ENCODE results near the gene CKS1B.

Gene CKS1B

GRCh38 chr1:154945962-154946850 lies 28.3 kb upstream of the CKS1B start:
- DNase-seq (ENCODE audit: low read depth, low spot score), result no peak

DNA sequence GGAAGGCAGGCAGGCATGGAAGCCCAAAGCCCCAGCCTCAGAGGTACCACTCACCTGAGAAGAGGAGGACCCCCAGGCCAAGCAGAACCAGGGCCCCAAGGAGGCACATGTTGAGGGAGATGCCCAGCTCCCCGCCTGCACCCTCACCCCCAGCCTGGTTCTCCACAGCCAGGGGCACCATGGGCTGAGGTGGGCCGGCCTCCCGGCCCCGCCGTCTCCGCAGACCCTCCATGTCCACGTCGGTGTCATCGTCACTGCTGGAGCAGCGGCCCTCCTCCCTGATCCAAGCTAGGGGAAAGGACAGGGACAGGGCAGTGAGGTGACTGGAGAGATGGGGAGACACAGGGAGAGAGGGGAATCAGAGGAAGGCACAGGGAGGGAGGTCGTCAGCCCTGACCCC lies 26.4 kb upstream of the CKS1B start:
- no peak for DNase-seq (ENCODE audit: low read depth, low spot score)

DNA sequence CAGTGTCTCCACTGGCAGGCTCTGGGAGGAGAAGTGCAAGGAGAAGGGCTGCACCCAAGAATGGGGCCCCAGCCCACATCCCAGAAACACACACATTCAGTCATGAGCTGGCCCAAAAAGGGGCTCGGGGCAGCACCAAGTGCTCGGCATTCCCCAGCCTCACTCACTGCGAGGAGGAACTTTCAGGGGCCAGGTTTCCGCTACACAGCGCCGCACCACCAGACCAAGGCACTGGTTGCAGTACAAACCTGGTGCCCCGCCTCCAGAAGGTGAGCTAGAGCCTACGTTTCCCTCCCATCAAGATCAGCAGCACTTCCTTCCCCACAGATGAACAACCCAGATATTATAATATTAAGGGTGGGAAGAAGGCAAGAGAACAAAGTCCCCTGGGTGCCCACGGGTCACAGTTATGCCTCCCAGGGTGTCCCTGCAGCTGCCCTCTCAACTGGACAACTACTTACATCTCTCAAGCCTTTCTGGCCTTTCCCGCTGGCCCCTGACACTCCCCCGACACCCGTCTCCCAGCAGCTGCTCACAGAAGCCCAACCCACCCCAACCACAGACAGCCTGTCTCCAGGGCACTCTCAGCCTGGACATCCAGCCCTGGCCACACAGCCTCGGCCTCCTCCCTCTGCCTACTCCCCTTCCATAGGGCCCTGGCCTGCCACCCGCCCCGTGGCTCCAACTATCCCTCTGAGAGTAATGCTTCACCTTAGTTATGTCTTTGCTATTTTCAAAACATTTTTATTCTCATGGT lies 22.4 kb upstream of the CKS1B start:
- DNase-seq (ENCODE audit: low read depth, low spot score), result no peak

GRCh38 chr1:154952664-154953063 lies 21.8 kb upstream of the CKS1B start:
- no peak for DNase-seq (ENCODE audit: low read depth, low spot score)

- no peak for DNase-seq (ENCODE audit: low read depth, low spot score)
These were observed 20.9 kb upstream of the CKS1B start for GRCh38 chr1:154953611-154954038.

DNA sequence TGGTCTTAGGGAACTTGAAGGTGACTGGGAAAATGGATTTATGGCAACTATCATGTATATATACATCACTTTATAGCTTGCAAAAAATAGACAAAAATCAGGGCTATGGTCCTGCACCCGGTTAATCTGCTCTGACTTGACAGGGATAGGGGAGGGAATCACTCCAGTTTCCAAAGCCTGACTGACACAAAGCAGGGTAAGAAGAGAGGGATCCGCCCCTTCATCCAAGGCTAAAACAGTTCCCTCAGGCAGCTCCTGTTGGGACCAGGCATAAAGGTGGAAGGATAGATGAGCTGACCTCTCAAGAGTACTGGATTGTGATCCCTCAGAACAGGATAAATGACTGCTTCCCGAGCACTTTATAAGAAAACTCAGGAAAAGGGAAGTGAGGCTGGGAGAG lies 19.9 kb upstream of the CKS1B start:
- DNase-seq (ENCODE audit: low read depth, low spot score), result no peak

DNA sequence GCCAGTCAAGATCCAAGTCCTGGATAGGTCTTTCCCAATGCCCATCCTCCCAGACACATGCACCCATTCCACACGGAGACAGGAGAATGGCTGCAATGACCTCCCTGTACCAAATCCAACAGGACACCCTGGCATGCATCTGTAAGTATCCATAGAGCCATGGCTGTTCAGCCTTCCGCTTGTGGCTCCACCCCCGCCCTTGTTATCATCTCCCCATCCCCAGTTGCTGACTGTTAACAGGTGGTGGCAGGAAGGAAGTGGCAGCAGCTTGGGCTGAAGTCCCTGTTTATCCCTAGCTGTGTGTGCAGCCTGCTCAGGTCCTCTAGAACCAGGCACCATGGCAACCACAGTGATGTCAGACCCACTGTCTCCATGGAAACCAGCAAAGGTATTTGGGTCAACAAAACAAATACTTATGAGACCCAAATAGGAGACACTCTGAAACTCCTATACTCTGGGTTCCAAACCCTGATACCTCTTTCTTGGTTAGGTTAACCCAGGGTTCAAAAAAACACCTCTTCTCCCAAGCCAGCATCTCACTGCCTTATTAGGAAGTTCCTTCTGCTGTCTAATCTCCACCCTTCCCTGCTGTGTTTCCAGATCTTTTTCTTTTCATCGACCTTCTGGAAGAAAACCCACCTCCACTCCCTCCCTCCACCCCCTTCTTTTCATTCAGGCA lies 19.3 kb upstream of the CKS1B start:
- DNase-seq (ENCODE audit: low read depth, low spot score), result no peak

DNA sequence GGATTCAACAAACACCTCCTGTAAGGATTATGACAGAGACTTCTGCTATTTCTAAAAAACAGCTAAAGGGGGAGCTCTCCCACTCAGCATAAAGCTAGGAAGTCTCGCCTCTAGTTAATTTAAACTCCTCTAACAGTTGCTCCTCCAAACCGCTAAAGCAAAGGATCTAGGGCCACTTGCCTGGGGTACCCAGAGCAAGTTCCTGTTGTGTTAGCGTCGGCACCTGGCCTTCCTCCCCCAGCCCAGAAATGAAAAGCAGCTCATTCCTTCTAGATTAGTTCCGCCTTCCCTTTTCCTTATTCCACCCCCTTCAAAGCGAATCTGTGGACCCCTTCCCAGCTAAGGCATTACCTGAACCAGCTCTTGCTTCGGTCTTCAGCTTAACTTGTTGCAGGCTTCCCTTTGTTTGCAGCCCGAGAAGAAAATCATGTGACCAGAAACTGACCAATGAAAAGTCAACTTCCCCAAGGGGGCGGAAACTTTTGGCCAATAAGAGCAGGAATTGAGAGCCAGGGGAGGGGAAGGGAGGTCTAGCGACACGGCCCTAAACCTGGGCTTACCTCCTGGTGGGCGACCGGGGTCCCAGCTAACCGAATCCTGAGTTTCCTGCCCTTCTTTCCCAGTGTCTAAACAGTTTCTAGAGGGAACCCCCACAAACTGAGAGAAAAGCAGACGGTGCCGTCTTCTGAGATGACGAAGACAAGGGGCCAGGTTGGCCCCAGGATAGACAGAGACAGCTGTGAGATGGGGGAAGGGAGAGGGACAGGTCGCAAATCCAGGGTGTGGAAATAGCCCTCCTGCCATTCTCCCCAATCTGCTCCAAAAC lies 18.6 kb upstream of the CKS1B start, which contains the start of gene PBXIP1:
Gene PBXIP1, minus strand, starts transcription at position 382 of the 826 bp plus-strand sequence. CDS start 2,378 bp downstream, outside the sequence.
- no peak for DNase-seq (ENCODE audit: low read depth, low spot score)

DNA sequence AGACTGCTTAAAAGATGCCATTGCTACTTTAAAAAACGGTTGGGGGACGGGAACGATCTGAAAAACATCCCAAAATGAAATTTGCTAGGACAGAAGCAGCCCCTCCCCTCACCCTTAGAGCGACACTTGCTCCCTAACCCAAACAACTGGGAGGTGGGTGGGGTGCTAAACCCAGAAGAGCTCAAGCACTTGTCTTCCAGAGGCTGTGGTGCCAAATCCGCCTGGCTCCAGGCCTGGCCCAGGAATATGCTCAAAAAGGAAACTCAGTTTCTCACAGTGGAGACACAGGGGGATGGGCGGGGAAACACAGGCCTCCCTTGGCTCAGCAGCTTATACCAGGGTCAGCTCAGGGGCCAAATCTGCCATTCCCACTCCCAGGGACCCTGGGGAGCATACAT lies 17.9 kb upstream of the CKS1B start:
- DNase-seq (ENCODE audit: low read depth, low spot score), result no peak

DNA sequence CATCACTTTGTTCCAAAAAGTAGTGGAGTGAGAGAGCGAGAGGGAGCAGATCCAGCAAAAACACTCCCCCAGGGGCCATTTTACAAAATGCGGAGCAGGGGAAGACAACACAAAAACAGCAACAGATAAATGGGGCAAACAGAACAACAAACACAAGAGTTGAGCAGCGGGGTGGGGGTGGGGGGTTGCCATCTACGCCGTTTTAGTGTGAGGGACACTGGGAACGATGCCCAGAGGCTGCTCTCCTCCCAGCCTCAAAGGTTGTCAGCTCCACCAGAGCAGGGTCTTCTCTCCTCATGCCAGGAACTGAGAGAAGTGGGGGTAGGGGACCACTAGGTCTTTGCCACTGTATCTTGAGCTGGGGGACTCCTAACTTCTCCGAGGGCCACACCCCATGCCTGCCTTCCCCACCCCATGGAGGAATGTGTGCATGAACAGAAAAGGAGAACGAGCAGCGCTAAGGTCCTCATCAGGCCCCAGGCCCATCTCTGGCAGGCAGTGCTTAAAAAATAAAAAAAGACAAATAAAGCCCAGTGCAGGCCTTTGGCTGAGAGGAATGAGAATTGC lies 17.3 kb upstream of the CKS1B start:
- DNase-seq (ENCODE audit: low read depth, low spot score), result no peak

DNA sequence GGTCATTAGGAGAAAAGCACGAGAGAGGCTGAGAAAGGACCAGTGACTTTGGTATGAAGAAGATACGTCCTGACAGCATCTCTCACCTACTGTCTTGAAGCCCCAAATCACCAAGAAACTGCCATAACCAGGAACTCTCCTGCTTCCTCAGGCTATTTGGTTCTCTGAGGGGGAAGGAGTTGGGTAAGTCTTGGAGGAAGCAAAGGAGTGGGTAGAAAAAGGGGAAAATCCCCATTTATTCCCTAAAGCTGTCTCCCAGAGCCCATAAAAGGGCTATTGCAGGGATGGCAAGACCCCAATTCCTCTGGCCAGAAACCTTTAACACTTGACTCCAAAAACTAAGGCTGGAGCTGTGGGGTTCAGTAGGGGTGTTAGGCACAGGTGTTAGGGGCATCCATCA lies 16.4 kb upstream of the CKS1B start:
- no peak for DNase-seq (ENCODE audit: low read depth, low spot score)

GRCh38 chr1:154958681-154959425 lies 15.6 kb upstream of the CKS1B start:
- DNase-seq (ENCODE audit: low read depth, low spot score), result no peak

GRCh38 chr1:154959426-154959780 lies 15.1 kb upstream of the CKS1B start:
- no peak for DNase-seq (ENCODE audit: low read depth, low spot score)

DNA sequence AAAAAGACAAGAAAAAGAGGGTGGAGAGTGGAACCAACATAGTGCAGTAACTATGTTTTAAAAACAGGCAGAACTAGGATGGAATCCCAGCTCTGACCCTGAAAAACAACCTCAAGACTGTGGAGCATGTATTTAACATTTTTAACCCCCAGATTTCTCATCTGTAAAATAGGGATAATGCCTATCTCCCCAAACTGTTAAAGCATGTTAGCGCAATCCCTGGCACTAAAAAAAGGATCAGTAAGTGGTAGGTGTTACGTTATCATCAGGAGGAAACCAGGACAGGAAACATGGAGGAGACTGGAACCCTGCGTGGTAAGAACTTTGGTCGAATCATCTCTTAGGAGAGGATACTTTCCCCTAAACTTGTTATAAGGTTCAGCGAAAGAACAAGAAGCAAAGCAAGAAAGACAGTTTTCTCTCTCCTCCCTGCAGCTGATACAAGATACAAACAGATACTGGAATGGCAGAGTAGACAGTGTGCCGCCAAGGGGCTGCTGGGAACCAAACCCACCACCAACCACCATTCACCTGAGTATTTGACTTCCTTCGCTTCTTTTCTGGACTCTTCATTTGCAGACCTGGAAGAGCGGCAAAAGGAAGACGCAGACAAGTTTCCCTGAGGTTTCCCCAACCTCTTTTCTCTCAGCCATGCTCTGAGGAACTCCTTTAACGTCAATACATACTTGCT lies 13.9 kb upstream of the CKS1B start:
- DNase-seq (ENCODE audit: low read depth, low spot score), result no peak

GRCh38 chr1:154961207-154962155 lies 13.0 kb upstream of the CKS1B start, which contains the start of gene PYGO2:
PYGO2 (minus strand) TSS chr1:154961782; CDS start chr1:154961576, 206 bp downstream.
- no peak for DNase-seq (ENCODE audit: low read depth, low spot score)

GRCh38 chr1:154962156-154962749 lies 12.2 kb upstream of the CKS1B start:
- no peak for DNase-seq (ENCODE audit: low read depth, low spot score)

GRCh38 chr1:154962795-154963330 lies 11.6 kb upstream of the CKS1B start:
- no peak for DNase-seq (ENCODE audit: low read depth, low spot score)

DNA sequence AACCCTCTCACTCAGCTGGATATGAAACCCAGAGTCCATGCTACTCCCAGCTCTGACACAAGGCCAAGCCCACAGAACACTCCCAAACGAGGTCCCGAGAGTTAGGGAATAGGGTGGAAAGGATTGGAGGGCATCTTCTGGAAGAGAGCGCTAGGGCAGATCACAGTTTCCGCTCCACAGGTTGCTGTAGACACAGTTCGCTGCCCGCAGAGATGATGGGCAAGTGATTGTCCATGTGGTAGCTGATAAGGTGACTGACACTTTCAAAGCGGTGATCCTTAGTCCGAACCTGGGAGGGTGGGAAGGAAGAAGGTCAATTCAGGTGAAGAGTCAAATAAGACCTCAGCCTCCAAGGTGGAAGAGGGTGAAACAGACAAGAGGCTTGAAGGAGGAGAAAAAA lies 10.8 kb upstream of the CKS1B start:
- no peak for DNase-seq (ENCODE audit: low read depth, low spot score)

Measured in smooth muscle cell of the brain vasculature (primary cell).